HG03520 (cell line): ENCODE data around the gene PER2.
"Not testable (repeated sequence)": the region's sequence is repeated elsewhere in the genome, so short reads cannot be mapped to it uniquely, and the experiment has no call there.

ENCODE experiments used
- ATAC-seq: cut with Tn5 transposase; IDR thresholded peaks from one replicate; pipeline ENCODE4 v1.9.1; 2021; ENCODE audit warnings: mild to moderate bottlenecking, moderate library complexity; ENCODE audit not compliant: unreplicated experiment

PER2 gene

GRCh38 chr2:238286987-238287736 is 1.2 kb downstream of the PER2 start:
- no peak for ATAC-seq

- ATAC-seq: no peak
Observed at GRCh38 chr2:238286551-238286950, 1.9 kb downstream of the PER2 start.

GRCh38 chr2:238286095-238286494 is 2.3 kb downstream of the PER2 start:
- no peak for ATAC-seq

GRCh38 chr2:238285653-238286082 is 2.7 kb downstream of the PER2 start:
- no peak for ATAC-seq

- ATAC-seq: no peak
Observed at GRCh38 chr2:238284802-238285515, 3.5 kb downstream of the PER2 start.

GRCh38 chr2:238282861-238283738 is 5.3 kb downstream of the PER2 start:
- no peak for ATAC-seq

- no peak for ATAC-seq
Observed at GRCh38 chr2:238281826-238282480, 6.5 kb downstream of the PER2 start.

- ATAC-seq: no peak
Observed at GRCh38 chr2:238280083-238280825, 8.2 kb downstream of the PER2 start.

- ATAC-seq: no peak
Observed at GRCh38 chr2:238279324-238279682, 9.1 kb downstream of the PER2 start.

- ATAC-seq: no peak
Observed at GRCh38 chr2:238278626-238279323, 9.6 kb downstream of the PER2 start.

GRCh38 chr2:238277695-238278094 is 10.7 kb downstream of the PER2 start:
- ATAC-seq: no peak

- ATAC-seq: no peak
Observed at GRCh38 chr2:238274152-238274865, 14.1 kb downstream of the PER2 start.

- ATAC-seq: not testable (repeated sequence)
Observed at GRCh38 chr2:238273433-238273832, 15.0 kb downstream of the PER2 start.

GRCh38 chr2:238272156-238272555 is 16.3 kb downstream of the PER2 start:
- no peak for ATAC-seq

GRCh38 chr2:238271686-238272085 is 16.7 kb downstream of the PER2 start:
- ATAC-seq: not testable (repeated sequence)

- no peak for ATAC-seq
Observed at GRCh38 chr2:238271061-238271554, 17.3 kb downstream of the PER2 start.

GRCh38 chr2:238270606-238271005 is 17.8 kb downstream of the PER2 start:
- no peak for ATAC-seq

- no peak for ATAC-seq
Observed at GRCh38 chr2:238269741-238270140, 18.7 kb downstream of the PER2 start.
